ENCODE data around the gene TRIM28.
A peak's percentile ranks its signal among the peaks of the same experiment; 100 is the strongest.
"Not testable (repeated sequence)": the region's sequence is repeated elsewhere in the genome, so short reads cannot be mapped to it uniquely, and the experiment has no call there.

The TRIM28 gene

DNA sequence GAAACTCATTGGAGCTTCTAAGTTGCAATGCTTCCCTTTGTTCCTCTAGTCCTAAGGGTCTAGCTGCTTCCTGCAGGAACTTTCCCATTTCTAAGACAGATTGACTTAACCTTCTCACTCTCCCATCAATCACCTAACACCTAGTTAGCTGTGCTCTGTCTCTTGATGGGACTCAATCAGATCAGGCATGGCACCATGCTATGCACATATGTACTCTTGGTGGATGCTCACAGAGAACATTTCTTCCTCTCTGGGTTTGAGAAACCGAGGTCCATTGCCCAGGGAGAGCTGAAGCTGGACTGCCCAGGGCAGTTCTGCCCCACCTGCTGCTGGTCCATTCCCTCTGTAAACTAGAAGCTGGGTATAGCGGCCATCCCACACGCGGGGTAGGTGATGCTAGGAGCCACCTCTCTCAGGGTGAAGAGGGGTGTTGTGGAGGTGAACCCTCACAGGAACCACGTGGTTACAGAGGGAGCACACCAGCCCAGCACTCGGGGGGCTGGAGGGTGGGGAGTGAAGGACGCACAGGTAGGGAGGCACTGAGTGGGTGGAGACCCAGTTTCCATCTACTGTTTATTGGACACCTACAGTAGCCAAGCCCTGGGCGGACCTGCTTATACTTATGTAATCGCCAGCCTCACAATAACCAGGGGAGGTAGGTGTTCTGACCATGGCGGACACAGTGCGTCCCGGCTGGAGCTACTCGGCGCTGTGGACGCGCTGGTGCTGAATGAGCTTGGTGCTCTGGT lies 17.7 kb downstream of the TRIM28 start:
- DNase-seq (ENCODE audit: low read depth): no peak

DNA sequence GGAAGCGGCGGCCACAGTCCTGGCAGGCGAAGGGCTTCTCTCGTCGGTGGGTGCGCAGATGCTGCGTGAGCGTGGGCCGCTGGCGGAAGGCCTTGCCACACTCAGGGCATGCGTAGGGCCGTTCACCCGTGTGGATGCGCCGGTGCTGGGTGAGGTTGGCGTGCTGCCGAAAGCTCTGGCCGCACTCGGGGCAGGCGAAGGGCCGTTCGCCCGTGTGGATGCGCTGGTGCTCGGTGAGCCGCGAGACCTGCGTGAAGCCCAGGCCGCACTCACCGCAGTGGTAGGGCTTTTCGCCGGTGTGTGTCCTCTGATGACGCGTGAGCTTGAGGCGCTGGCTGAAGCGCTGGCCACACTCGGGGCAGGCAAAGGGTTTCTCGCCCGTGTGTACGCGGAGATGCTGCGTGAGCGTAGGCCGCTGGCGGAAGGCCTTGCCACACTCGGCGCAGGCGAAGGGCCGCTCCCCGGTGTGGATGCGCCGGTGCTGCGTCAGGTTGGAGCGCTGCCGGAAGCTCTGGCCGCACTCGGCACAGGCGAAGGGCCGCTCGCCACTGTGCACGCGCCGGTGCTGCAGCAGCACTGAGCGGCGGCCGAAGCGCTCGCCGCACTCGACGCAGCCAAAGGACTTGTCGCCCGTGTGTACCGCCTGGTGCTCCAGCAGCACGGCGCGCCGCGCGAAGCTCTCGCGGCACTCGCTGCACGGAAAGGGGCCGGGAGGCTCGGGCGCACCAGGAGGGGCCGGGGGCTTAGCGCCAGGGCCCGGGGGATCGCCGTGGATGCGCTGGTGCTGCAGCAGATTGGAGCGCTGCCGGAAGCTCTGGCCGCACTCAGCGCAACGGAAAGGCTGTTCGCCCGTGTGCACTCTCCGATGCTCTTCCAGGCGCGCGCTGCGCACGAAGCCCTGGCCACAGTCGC lies 18.5 kb downstream of the TRIM28 start:
- DNase-seq (ENCODE audit: low read depth): no peak

DNA sequence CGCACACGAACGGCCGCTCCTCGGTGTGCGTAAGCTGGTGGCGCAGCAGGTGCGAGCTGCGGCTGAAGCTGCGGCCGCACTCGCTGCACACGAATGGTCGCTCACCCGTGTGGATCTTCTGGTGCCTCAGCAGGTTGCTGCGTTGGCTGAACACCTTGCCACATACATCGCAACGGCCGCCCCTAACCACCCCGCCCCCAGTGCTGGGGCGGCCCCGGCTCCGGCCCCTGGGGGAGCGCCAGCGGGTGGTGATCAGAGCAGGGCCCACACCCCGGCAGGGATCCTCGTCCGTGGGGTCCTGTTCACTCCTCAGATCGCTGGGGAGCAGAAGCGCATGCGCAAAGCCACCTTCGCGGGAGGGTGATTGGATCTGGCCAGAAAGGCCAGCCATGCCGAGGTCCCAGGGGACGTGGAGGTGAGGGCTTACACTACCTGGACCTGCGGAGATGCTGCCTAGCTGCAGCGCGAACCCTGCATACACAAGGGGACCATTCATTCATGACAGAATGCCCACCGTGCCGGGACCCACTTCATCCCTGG lies 19.2 kb downstream of the TRIM28 start:
- DNase-seq (ENCODE audit: low read depth): no peak

DNA sequence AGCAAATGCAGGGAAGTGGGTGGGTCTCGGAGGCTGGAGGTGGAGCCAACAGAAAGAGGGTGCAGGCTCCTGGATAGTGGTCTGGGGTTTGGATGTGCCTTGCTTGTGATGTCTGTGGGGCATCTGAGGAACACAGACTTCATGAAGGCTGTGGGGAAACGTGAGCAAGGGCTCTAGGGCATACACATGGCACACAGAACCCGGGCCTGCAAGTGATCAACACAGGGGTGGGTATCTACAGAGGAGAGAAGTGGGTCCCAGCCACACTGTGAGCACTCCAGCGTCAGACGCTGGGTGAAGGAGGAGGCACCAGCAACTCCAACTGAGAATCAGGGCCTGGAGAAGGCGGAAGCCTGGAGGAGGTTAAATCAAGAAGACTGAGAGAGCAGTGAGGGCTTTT lies 20.0 kb downstream of the TRIM28 start:
- no peak for DNase-seq (ENCODE audit: low read depth)

DNA sequence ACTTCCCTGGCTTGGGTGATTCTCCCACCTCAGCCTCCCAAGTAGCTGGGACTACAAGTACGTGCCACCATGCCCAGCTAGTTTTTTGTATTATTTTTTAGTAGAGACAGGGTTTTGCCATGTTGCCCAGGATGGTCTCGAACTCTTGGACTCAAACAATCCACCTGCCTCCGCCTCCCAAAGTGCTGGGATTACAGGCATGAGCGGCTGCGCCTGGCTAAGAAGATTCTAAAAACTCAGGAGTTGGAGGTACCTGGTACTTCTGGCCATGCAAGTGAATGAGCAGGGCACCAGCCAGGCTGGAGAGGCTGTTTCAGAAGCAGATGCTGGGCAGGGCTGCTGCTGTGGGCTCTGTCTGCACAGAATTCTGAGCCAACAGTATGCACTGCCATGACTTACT lies 23.1 kb downstream of the TRIM28 start:
- no peak for DNase-seq (ENCODE audit: low read depth)

DNA sequence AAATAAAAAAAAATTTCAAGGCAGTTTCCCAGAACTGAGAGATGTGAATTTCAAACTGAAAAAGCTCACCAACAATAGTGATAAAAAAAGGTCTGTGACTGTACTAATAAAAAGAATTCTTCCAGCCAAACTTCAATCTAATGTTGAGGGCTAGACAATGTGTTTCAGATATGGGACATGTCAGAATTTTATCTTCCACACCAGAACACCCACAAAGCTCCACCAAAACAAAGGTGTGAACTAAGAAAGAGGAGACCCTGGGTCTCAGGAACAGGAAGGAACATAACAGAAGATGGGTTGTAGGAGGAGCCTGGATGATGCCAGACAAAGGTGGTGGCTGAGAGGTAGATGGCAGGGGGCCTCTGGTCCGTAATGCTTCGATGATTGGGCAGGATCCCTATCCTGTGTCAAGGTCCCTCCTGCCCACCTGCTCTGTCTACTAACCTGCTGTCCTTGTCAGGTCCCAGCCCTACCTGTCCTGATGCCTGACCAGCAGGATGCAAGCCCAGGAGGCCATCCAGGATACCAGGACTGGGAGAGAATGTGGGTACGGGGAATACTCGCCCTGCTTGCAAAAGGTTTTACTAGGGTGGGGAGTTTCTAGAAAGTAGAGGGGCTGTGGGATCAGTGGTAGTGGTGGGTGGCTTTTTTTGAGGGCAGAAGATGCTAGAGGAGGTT lies 24.7 kb downstream of the TRIM28 start:
- DNase-seq (ENCODE audit: low read depth): no peak

DNA sequence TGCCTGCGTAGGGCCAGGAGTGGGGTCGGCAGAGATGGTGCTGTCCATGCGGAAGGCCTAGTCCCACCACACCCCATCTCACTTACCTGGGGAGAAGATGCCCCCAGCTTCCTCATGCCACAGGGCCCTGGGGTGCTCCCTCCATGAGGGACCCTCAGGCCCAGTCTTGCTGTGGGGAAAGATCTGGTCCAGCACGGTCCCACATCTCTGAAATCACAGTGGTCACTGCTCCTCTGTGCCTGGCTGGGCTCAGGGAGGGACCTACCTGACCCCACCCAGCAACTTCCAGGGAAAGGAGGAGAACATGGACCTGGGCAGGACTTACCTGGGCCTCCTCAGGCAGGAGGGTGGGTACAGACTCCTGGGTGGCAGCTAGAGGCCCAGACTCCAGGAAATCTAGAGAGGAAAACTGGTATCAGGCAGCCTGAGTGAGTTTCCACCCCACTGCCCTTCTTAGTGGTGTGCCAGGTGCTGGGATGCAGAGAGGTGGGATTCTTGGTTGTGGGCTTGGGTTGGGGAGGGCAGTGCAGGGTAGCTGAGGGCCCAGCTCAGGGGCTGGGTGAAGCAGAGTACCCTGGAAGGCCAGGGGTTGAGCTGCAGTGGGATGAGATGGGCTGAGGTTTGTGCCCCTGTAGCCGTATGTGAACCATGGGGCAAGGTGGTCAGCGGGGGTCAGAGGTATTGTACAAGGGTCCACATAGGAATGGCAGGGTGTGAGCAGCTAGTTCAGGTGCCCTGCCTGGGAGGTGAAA lies 25.5 kb downstream of the TRIM28 start:
- DNase-seq (ENCODE audit: low read depth): no peak

DNA sequence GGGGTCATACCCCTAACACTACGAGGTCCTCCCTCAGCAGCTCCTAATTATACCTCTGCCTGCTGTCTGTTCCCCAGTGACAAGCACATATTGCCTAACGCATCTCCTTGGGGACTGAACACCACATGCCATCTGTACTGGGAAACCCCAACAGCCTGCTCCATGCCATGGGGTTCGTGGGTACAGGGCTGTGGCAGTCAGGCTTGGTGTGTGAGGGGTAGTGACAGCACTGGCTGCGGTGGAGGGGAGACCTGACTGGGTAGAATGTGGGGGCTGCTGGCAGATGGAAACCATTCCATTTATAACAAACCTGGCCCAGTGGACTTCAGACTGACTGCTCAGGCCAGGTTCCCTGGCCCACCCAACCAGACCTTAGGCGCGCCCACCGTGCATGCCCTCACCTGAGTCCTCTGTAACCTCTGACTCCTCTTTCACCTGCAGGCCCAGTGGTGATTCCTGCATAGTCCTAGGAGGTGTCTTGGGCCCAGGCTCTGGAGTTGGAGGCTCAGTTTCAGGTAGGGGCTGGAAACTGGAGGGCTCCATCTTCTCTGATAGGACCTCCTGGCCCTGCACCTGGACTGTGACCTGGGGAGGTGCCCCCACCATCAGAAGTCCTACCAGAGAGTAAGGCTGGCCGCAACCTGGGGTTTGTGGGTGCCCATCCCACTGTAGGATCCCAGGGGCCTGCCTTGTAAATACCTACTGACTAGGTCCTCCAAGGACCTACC lies 26.2 kb downstream of the TRIM28 start:
- DNase-seq (ENCODE audit: low read depth): no peak

DNA sequence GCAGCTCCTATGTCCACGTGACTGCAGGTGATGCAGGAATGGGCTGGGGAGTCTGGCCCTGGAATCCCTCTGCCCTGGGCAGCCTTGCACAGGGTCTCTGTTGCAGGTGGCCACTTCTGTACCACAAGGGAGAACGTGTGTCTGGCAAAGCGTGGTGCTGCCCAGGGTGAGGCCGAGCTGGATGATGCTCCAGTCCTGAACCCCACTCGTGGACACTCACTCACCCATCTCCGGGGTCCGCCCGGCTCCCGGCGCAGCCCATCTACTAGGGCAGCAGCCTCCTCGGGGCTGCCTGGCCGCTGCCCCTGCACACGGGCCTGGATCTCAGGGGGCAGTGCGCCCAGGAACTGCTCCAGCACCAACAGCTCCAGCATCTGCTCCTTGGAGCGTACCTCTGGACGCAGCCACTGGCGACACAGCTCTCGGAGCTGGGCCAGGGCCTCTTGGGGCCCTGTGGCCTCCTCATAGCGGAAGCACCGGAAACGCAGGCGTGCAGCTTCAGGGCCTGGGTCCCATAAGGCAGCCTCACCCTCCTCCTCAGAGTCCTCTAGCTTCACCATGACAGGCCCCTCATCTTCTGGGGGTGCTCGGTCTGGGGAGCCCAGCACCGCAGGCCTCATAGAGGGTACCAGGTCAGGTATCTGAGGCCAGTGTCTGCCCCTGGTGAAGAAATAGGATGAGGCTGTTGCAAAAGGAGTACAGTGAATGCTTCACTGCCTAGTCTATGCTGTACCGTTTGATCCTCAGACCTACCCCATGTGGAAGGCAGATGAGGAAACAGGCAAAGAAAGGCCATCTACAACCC lies 27.1 kb downstream of the TRIM28 start:
- DNase-seq (ENCODE audit: low read depth): no peak

DNA sequence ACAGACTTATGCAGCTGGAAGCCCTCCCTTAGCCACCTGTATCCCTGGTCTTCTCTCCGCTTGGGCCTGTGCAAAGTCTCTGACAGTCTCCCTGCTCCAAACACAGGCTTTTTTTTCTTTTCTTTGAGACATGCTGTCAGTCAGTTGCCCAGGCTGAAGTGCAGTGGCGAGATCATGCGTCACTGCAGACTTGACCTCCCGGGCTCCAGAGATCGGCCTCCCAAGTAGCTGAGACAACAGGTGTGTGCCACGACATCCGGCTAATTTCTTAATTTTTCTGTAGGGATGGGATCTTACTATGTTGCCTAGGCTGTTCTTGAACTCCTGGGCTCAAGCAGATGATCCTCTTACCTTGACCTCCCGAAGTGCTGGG lies 27.7 kb downstream of the TRIM28 start:
- no peak for DNase-seq (ENCODE audit: low read depth)

DNA sequence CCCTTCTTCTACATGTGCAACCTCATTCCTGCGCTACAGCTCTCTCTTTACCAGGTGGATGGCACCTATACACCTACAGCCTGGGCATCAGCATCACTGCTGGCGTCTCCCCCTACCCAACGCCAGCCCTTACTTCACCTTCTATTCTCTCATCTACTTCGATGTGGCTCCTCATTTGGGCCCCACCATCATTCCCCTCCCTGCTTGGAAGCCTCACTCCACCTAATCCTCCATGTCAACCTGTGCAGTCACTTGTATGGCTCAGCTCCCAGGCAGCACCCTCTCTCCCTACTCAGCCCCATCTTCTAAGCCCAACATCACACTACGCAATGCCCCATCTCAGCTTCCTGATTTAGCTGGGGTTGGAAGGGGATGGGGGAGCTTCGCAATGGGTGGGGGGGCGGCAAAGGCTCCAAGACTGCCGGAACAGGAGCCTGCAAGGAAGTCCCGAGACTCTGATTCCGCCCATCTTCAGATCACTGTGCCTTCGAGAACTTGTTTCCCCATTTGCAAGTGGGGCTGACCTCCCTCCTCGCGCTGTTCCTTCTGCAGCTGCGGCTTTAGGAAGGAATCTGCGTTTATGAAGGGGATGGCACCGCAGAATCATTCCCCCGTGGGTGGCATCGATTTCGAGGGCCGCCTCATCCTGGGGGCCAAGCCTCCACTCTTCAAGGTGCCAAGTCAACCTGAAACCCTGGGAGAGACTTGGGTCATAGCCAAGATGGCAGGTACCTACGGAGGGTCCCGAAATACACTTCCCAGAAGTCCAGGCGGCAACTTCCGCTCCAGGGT lies 28.4 kb downstream of the TRIM28 start:
- no peak for DNase-seq (ENCODE audit: low read depth)

DNA sequence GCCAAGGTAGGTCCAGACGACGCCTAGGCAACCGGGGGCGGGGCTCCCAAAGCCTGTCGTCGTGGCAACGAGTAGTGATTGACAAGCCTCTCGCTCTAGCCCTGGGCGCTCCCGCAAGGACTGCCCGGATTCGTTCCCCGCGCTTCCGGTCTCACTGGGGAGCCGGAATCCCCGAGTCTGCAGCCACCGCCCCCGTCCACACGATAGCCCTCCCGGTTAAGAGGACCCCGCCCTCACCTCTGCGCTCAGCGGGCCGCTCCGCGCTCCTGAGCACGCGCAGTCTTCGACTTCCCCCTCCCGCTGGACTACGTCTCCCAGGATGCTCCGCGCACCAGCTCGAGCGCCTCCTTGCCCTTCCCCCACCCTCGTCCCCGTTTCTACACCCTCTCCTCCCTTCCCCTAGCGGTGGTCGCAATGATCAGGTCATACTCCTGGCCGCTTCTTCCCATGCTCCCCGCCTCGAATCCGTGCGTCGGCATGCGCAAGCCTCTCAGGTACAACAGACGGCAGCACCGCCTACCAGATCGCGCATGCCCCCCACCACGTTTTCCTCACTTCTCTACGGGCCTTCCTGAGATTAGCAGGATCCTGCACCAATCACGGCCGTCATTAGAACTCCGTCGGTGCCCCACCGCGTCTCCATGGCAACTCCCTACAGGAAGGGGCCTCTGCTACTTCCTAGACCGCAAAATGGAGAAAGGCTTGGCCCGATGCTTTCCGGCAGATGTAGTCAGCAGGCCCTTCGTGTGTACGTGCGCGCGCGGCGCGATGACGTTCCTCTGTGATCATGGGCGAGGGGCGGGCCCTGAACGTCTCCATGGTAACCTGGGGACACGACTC lies 29.2 kb downstream of the TRIM28 start, which contains the start of gene MZF1:
Gene MZF1, minus strand, starts transcription at position 518 of the 840 bp plus-strand sequence. CDS start 1,946 bp downstream, outside the sequence.
- peak; percentile 99 for DNase-seq (ENCODE audit: low read depth)

DNA sequence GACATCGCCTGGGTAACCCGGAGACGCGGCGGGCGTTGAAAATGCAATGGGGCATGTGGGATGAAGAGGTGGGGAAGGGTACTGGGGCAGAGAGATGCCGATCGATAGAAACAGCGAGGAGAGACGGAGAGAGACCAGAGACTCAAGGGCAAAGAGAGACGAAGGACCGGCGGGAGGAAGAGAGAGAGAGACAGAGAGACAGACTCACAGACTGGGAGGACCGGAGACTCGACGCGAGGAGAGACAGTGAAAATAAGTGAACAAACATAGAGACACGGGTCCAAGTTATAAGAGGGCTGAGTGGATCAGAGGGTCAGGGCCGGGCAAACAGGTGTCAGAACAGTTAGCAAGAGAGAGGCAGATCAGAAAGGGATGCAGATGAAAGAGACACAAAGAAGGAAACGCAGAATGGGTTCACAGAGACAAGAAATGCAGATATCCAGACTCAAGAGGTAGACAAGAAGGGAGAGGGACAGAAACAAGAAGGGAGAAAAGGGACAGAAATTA lies 29.8 kb downstream of the TRIM28 start:
- no peak for DNase-seq (ENCODE audit: low read depth)

DNA sequence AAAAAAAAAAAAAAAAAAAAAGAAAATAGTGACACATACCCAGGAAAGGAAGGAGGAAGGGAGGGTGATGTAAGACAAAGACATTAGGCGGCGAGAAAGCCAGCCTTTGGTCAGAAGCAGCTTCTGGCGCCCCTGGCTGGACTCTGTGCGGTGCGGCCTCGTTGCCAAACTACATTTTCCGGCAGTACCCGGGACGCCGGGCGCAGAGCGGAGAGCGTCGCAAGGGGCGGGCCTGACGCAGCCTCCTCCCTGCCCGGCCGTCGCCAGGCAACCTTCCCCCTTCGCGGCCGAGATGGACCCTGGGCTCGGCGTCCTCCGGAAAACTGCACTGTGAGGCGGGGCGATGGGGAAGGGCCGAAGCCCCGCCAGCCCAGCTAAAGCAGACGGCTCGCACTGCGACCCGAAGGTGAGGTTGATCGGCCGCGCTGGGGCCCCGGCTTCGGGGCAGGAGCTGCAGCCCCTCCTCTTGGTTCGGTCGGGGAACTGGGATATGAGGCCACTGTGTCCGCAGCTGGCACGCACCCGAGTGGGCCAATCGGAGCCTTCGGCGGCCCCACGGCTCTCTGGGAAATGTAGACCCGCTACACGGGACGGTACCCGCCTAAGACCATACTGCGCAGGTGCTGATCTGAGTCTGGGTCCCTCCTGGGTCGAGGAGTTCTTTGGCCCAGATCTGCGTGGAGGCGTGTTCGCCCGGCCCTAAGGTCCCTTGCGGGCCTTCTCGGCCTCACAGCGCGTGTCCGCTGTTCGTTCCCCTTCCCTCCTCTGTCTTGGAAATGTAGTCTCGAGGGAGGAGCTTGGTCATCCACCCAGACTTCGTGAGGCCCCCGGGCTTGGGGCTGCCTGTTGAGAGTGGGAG lies 31.5 kb downstream of the TRIM28 start:
- peak; percentile 88 for DNase-seq (ENCODE audit: low read depth)

DNA sequence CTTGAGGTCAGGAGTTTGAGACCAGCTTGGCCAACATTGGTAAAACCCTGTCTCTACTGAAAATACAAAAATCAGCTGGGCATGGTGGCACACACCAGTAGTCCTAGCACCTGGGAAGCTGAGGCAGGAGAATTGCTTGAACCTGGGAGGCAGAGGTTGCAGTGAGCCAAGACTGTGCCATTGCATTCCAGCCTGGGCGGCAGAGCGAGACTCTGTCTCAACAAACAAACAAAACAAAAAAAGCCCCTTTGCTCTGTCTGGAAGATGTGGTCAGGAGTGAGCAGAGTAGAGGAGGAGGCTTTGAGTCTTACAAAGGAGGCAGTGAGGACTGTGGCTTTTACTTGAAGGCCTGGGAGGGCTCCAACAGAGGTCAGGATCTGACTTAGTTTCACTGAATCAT lies 33.7 kb downstream of the TRIM28 start:
- not testable (repeated sequence) for DNase-seq (ENCODE audit: low read depth)

DNA sequence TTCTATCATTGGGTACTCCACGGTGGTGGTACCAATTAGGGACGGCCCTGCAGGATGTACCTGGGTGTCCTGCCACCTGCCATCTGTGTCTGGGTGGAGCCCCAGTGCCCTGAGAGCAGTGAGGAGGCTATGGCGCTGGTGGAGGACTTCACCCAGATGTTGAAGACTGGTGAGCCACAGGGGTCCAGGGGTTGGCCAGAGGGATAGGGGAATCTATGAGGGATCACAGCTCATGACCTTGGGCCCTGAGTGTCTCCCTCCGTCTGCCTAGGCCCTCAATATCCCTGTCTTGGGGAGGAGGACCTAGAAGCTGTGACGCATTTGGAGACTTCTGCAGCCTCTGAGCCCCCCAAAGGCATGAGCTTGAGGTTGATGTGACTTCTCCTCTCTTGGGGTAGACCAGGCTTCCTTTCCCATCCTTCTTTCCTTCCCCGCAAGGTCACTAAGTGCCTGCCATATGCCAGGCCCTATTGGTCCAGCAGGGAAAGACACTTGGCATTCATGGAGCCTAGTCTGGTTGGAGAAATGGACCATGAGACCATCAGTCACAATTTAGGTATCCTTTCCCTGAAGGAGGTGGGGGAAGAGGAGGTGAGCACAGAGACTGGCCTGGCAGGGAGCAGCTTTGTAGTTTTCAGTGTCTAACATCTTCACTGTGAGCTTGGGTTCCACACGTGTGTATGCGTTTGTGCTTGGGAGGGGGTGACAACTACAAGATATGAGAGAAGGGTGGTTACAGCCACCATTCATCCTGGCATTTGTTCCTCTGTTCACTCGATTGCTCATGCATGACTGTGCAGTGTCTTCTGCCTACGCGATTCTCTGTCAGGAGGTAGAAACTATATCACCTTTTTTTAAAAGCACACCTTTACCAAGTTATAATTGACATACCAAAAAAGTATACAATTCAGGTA lies 34.4 kb downstream of the TRIM28 start:
- DNase-seq (ENCODE audit: low read depth): no peak

Measured in ELR (cell line).